Hepatocyte (in vitro differentiated cells): Measurements from ENCODE around the gene BBS9.

Source experiments
- CTCF ChIP-seq: fragments of 200-600 bp; sonication (generic); IDR thresholded peaks from 2 replicates; pipeline ENCODE4 v1.5.1; 2016; ENCODE audit warnings: antibody characterized with exemption, mild to moderate bottlenecking; ENCODE audit not compliant: poor library complexity
- EZH2 ChIP-seq: fragments of 200-600 bp; sonication (generic); IDR thresholded peaks from 2 replicates; pipeline ENCODE4 v1.6.1; 2016; ENCODE audit warnings: antibody characterized with exemption, mild to moderate bottlenecking, borderline replicate concordance

DNA sequence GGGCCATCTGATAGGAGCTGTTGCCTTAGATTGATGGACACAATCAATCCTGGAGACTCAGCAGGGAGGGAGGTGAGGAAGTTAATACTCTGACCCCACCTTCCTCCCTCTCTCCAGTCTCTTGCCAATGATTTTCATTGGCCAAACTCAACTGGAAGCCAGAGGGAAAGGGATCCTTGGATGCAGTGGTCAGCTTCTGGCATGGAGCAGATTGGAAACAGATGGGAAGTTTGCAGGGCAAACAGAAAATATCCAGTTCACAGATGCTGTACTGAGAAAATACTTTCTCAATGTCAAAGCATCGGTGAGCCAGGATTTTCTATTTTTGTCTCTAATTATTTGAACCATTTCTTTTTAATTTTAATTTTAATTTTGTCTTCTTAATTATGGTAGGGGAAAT, 170.8 kb downstream of the BBS9 start:
- TF ChIP-seq CTCF: no peak
- TF ChIP-seq EZH2: no peak
